ENCODE measurements around the gene ASCC1.
"Not testable (repeated sequence)": the region's sequence is repeated elsewhere in the genome, so short reads cannot be mapped to it uniquely, and the experiment has no call there.

Gene ASCC1

DNA sequence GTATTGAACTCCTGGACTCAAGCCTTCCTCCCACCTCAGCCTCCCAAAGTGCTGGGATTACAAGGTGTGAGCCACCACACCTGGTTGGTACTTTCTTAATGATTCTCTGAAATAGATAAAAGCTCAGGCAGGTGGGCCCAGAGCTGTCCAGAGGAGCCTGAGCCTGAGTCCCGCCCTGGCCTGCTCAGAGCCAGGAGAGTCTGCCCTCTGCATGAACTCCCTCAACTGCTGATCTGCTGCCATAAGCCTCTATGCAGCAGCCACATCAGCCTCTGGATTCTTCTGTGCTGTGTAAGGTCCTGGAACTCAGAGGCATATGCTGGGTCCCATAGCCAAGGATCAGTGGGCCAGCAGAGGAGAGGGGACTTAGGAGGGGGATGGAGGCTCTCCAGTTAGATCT, 34.6 kb upstream of the ASCC1 start:
- Histone ChIP-seq H3K9me3 (replicated peaks in 1 of 11) (no peaks in the 10 kb centered on the region), H3K4me1 (peaks cover 74 to 100% (median 95%) of the 10 kb centered on the region in 10 experiments), H3K9ac (no peak overlapping the region), H3K4me2 (peak overlapping the region in 9 of 11 experiments; percentile 74 to 97 (median 94); a peak in 18 of 22 replicates), H3K27me3 (no peaks in the 10 kb centered on the region), H3K4me3 (no peak overlapping the region), H3K27ac (no peak overlapping the region; a peak in 1 of 22 replicates), H3K36me3 (no peaks in the 10 kb centered on the region), H4K20me1 (no peaks in the 10 kb centered on the region)
- no peak for TF ChIP-seq Cebpa-rat (IDR thresholded peaks at IDR 0.05)

DNA sequence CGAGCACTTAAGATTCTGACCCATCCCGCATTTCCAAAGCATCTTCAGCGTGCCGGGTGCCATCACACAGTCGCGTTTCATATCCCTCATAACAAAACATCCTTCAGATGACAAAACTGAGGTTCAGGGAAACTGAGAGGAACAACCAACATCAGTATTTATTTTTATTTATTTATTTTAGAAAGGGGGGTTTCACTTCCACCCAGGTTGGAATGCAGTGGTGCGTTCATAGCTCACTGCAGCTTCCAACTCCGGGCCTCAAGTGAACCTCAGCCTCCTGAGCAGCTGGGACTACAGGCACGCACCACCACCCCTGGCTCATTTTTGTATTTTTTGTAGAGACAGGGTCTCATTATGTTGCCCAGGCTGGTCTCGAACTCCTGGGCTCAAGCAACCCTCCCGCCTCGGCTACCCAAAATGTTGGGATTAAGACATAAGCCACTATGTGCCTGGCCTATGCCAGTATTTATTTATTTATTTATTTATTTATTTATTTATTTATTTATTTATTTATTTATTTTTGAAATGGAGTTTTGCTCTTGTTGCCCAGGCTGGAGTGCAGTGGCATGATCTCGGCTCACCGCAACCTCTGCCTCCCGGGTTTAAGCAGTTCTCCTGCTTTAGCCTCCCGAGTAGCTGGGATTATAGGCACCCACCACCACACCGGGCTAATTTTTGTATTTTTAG, 33.2 kb upstream of the ASCC1 start:
- peak overlapping the region; percentile 42 to 78 (median 68); a peak in 21 of 22 replicates for H3K9ac ChIP-seq
- H3K4me2 ChIP-seq, result peak overlapping the region; percentile 74 to 97 (median 94)
- H3K4me1 ChIP-seq, result peaks cover 74 to 100% (median 95%) of the 10 kb centered on the region in 10 experiments
- peak overlapping the region in 10 of 11 experiments; percentile 28 to 87 (median 78); a peak in 20 of 22 replicates for H3K27ac ChIP-seq
- not testable (repeated sequence) for H4K20me1 ChIP-seq; H3K9me3 ChIP-seq (replicated peaks in 1 of 11); H3K36me3 ChIP-seq; H3K27me3 ChIP-seq
- H3K4me3 ChIP-seq, result peak overlapping the region; percentile 10 to 63 (median 42); a peak in 16 of 20 replicates

- no peaks in the 10 kb centered on the region for H3K36me3 ChIP-seq
- peak overlapping the region; percentile 42 to 78 (median 68); a peak in 21 of 22 replicates for H3K9ac ChIP-seq
- no peaks in the 10 kb centered on the region for H3K27me3 ChIP-seq
- H4K20me1 ChIP-seq, result no peaks in the 10 kb centered on the region
- H3K9me3 ChIP-seq (replicated peaks in 1 of 11), result no peaks in the 10 kb centered on the region
- peak overlapping the region; percentile 10 to 63 (median 42); a peak in 16 of 20 replicates for H3K4me3 ChIP-seq
- H3K27ac ChIP-seq, result peak overlapping the region in 10 of 11 experiments; percentile 28 to 87 (median 78); a peak in 20 of 22 replicates
- H3K4me1 ChIP-seq, result peaks cover 74 to 100% (median 95%) of the 10 kb centered on the region in 10 experiments
- H3K4me2 ChIP-seq, result peak overlapping the region; percentile 74 to 97 (median 94)
- peak in 1 of 11 experiments; percentile 71; a peak in 2 of 22 replicates for TF ChIP-seq Cebpa-rat (IDR thresholded peaks at IDR 0.05)
Measured at GRCh38 chr10:72248468-72249151, 32.5 kb upstream of the ASCC1 start.

DNA sequence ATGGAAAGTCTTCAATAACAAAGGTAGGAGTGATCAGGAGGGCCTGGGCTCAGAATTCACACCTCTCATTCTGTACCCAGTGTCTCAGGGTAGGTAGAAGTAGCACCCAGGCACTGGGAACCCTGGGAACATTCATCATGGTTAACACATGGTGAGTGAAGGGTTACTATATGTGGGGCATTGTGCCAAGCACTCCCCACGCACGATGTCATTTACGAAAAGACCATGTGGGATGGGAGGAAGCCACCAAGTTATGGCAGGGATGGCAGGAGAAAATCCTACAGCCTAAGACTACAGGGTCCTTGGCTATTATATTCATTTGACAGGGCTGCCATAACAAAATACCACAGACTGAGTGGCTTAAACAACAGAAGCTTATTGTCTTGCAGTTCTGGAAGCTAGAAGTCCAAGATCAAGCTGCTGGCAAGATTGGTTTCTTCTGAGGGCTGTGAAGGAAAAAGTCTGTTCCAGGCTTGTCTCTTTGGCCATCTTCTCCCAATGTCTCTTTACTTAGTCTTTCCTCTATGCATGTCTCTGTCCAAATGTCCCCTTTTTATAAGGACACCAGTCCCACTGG, 30.0 kb upstream of the ASCC1 start:
- H3K4me1 ChIP-seq, result peaks cover 85 to 99% (median 92%) of the 10 kb centered on the region in 10 experiments
- no peak for TF ChIP-seq Cebpa-rat (IDR thresholded peaks at IDR 0.05)
- H3K4me3 ChIP-seq, result no peak overlapping the region
- no peaks in the 10 kb centered on the region for H4K20me1 ChIP-seq
- H3K27ac ChIP-seq, result peak overlapping the region in 2 of 11 experiments; percentile 1; a peak in 1 of 22 replicates
- peak overlapping the region; percentile 25 to 97 (median 94) for H3K4me2 ChIP-seq
- no peaks in the 10 kb centered on the region for H3K27me3 ChIP-seq
- no peaks in the 10 kb centered on the region for H3K9me3 ChIP-seq (replicated peaks in 1 of 11)
- no peaks in the 10 kb centered on the region for H3K36me3 ChIP-seq
- no peak overlapping the region for H3K9ac ChIP-seq

DNA sequence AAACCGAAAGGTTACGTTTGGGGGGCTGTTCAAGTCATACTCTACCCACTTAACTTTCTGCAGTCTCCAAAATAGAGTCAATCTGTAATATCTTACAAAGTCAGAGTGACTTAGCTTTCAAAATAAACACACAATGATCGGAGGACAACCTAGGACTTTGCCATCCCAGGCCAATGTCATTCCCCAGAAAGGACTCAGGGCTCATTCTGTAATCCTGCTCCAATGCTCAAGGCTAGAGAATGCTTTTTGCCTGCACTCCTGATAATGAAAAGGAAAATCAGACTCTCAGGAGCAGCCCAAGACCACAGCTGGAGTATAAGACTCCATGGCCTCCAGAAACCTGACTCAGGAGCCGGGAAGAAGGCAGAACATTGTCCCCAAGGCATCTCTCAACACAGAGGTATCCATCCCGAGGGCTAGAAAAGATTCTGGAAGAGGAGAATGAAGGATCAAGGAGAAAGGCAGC, 28.5 kb upstream of the ASCC1 start:
- Histone ChIP-seq H3K36me3 (no peaks in the 10 kb centered on the region), H3K27ac (peak overlapping the region in 2 of 11 experiments; percentile 6 to 13; a peak in 1 of 22 replicates)

DNA sequence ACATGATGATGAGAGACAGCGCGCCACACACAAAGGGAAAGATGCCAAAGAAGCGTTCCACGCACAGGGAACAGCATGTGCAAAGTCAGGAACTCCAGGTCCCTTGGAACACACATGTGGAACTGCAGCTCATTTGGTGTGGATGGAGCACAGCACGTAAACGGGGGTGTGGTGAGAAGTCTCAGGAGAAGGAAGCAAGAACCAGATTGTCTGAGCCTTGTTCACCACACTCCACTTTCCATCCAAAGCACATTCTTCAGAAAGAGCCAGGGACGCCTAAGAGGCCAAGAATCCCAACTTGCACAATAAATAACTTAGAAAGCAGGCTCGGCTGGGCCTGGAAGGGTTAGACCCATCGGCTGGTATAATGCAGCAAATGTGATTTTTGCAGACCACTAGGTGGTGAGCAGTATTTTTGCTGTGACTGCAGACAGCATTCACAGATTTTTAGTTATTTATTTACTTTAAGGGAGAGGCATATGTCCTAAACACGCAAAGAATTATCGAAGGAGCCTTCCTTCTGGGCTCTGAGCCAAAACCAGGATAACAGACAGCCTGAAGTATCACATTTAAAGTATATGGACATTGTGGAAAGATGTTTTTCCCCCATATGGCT, 27.9 kb upstream of the ASCC1 start:
- H3K27me3 ChIP-seq, result no peaks in the 10 kb centered on the region
- no peak overlapping the region for H3K4me3 ChIP-seq
- peaks cover 69 to 90% (median 78%) of the 10 kb centered on the region in 10 experiments for H3K4me1 ChIP-seq
- TF ChIP-seq Cebpa-rat (IDR thresholded peaks at IDR 0.05), result no peak
- H3K27ac ChIP-seq, result peak overlapping the region in 1 of 11 experiments; percentile 1; a peak in 1 of 22 replicates
- H3K9me3 ChIP-seq (replicated peaks in 1 of 11), result no peaks in the 10 kb centered on the region
- peak overlapping the region in 1 of 11 experiments; percentile 1; a peak in 2 of 22 replicates for H3K9ac ChIP-seq
- no peaks in the 10 kb centered on the region for H3K36me3 ChIP-seq
- no peaks in the 10 kb centered on the region for H4K20me1 ChIP-seq
- peak overlapping the region; percentile 74 to 97 (median 86); a peak in 19 of 22 replicates for H3K4me2 ChIP-seq

More for the DNA sequence above, 28.5 kb upstream of the ASCC1 start:
- Histone ChIP-seq H4K20me1 (no peaks in the 10 kb centered on the region), H3K9ac (peak overlapping the region in 1 of 11 experiments; percentile 13; a peak in 1 of 22 replicates), H3K4me3 (no peak overlapping the region), H3K4me2 (peak overlapping the region; percentile 74 to 97 (median 94); a peak in 20 of 22 replicates), H3K27me3 (no peaks in the 10 kb centered on the region), H3K9me3 (replicated peaks in 1 of 11) (no peaks in the 10 kb centered on the region), H3K4me1 (peaks cover 76 to 90% (median 79%) of the 10 kb centered on the region in 10 experiments)
- no peak for TF ChIP-seq Cebpa-rat (IDR thresholded peaks at IDR 0.05)

- Histone ChIP-seq H3K4me1 (peaks cover 56 to 89% (median 69%) of the 10 kb centered on the region in 10 experiments), H3K4me3 (no peak overlapping the region), H3K36me3 (peaks cover 0 to 11% (median 4%) of the 10 kb centered on the region in 11 experiments; a peak in 7 of 22 replicates), H3K4me2 (peak overlapping the region; percentile 44 to 97 (median 79)), H3K9me3 (replicated peaks in 1 of 11) (no peaks in the 10 kb centered on the region), H4K20me1 (no peaks in the 10 kb centered on the region), H3K27ac (peak overlapping the region in 3 of 11 experiments; percentile 0 to 12 (median 3); a peak in 1 of 22 replicates), H3K27me3 (no peaks in the 10 kb centered on the region), H3K9ac (peak overlapping the region in 1 of 11 experiments; percentile 11; a peak in 2 of 22 replicates)
- no peak for TF ChIP-seq Cebpa-rat (IDR thresholded peaks at IDR 0.05)
Measured at GRCh38 chr10:72242675-72243074, 26.6 kb upstream of the ASCC1 start.

DNA sequence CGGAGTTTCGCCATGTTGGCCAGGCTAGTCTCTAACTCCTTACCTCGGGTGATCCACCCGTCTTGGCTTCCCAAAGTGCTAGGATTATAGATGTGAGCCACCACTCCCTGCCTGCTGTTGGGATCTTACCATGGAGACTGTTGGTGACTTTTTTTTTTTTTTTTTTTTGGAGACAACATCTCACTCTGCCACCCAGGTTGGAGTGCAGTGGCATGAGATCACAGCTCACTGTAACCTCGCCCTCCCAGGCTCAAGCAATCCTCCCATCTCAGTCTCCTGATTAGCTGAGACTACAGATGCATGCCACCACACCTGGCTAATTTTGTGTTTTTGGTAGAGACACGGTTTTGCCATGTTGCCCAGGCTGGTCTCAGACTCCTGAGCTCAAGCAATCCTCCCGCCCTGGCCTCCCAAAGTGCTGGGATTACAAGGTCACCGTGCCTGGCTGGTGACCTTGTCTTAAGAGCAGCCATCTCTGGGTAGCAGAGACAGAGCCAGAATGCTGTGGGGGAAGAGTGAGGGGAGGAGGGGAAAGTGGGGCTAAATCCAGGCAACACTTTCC, 25.7 kb upstream of the ASCC1 start:
- Histone ChIP-seq H3K4me3 (no peak overlapping the region), H3K9ac (no peak overlapping the region), H3K36me3 (peaks cover 4 to 20% (median 12%) of the 10 kb centered on the region in 11 experiments; a peak in 20 of 22 replicates), H3K4me2 (peak overlapping the region in 5 of 11 experiments; percentile 76 to 97 (median 94); a peak in 6 of 22 replicates), H3K27me3 (no peaks in the 10 kb centered on the region), H4K20me1 (no peaks in the 10 kb centered on the region), H3K4me1 (peaks cover 47 to 80% (median 60%) of the 10 kb centered on the region in 10 experiments), H3K27ac (no peak overlapping the region), H3K9me3 (replicated peaks in 1 of 11) (no peaks in the 10 kb centered on the region)
- TF ChIP-seq Cebpa-rat (IDR thresholded peaks at IDR 0.05), result no peak

All from BLaER1 treated with 17β-estradiol and CSF1 and Interleukin-3, amounts not matched to agents 10 nM and 100 nM (cell line).